HCT116 (cell line): ENCODE measurements around the gene CCBE1.

Experiments used
- CTCF ChIP-seq, 3 experiments: fragments of 200-600 bp in 1 of 3; sonication (generic) in 1 of 3; IDR thresholded peaks in 2 of 3; conservative IDR thresholded peaks in 1 of 3; 2 replicates each; pipeline ENCODE4 v1.5.1; 2012 to 2017; ENCODE audit warnings: low read depth in 2 of 3, low read length in 2 of 3, antibody characterized with exemption in 1 of 3, borderline replicate concordance in 1 of 3, control low read depth in 1 of 3, mild to moderate bottlenecking in 1 of 3, mixed read lengths in 1 of 3, mixed run types in 1 of 3, moderate library complexity in 1 of 3; ENCODE audit not compliant: insufficient read depth in 1 of 3
- EGR1 ChIP-seq: IDR thresholded peaks from 2 replicates; pipeline ENCODE4 v1.6.1; 2012; ENCODE audit warnings: low read depth
- EZH2 ChIP-seq: fragments of 200-600 bp; sonication (generic); IDR thresholded peaks from 2 replicates; pipeline ENCODE4 v1.6.1; 2017; ENCODE audit warnings: antibody characterized with exemption, mixed run types
- EZH2phosphoT487 ChIP-seq: fragments of 200-600 bp; IDR thresholded peaks from 2 replicates; pipeline ENCODE4 v1.6.1; 2018; ENCODE audit warnings: antibody characterized with exemption, borderline replicate concordance
- FOSL1 ChIP-seq: IDR thresholded peaks from 2 replicates; pipeline ENCODE4 v1.6.1; 2012; ENCODE audit warnings: low read depth
- MAX ChIP-seq: IDR thresholded peaks from 2 replicates; pipeline ENCODE4 v1.6.1; 2012
- POLR2A ChIP-seq: IDR thresholded peaks from 2 replicates; pipeline ENCODE4 v1.7.0; 2011; ENCODE audit warnings: borderline replicate concordance; ENCODE audit not compliant: insufficient read depth, insufficient read length; ENCODE audit errors: extremely low read depth
- POLR2AphosphoS5 ChIP-seq: IDR thresholded peaks from 2 replicates; pipeline ENCODE4 v1.6.1; 2011; ENCODE audit warnings: mild to moderate bottlenecking, low read depth, low read length, moderate library complexity
- RAD21 ChIP-seq: IDR thresholded peaks from 2 replicates; pipeline ENCODE4 v1.6.1; 2012; ENCODE audit warnings: low read depth, mild to moderate bottlenecking
- ZNF274 ChIP-seq: fragments of 200-500 bp; sonication (Bioruptor generic); IDR thresholded peaks from 2 replicates; pipeline ENCODE4 v1.6.1; 2014; ENCODE audit warnings: mild to moderate bottlenecking, low read depth, low read length, inconsistent platforms

- TF ChIP-seq CTCF (IDR thresholded peaks at IDR 0.05 in 2 of 3, conservative IDR thresholded peaks at IDR 0.05 in 1 of 3; ENCODE audit: borderline replicate concordance in 1 of 3, insufficient read depth in 1 of 3, low read depth in 2 of 3, low read length in 2 of 3) (no peak), POLR2A (no peak), FOSL1 (no peak), EZH2 (no peak), POLR2AphosphoS5 (no peak), EZH2phosphoT487 (no peak), ZNF274 (no peak), RAD21 (no peak), EGR1 (no peak), MAX (no peak)
These were observed 241.4 kb downstream of the CCBE1 start for GRCh38 chr18:59455728-59456276.
